H9 (cell line): Measurements from ENCODE around the gene SPAG4. TPM values are rescaled to one million over a fixed set of nuclear protein-coding genes. Genes with fewer than 3 reads are reported as not detected.

ENCODE experiments used
- DNase-seq: peaks from one replicate; pipeline ENCODE4 v3.0.0-alpha.2; 2017
- H2AFZ ChIP-seq: one replicate; pipeline ENCODE4 v1.6.1; 2013; ENCODE audit warnings: mild to moderate bottlenecking, low read length, control low read depth, moderate library complexity
- H2AK5ac ChIP-seq: 2 replicates; pipeline ENCODE4 v1.6.1; 2013; ENCODE audit warnings: low read length, control low read depth, mixed read lengths; ENCODE audit not compliant: insufficient read length
- H2BK120ac ChIP-seq: one replicate; pipeline ENCODE4 v1.6.1; 2013; ENCODE audit warnings: low read depth, mild to moderate bottlenecking, low read length, control low read depth, inconsistent platforms; ENCODE audit not compliant: poor library complexity, severe bottlenecking
- H2BK12ac ChIP-seq: 2 replicates; pipeline ENCODE4 v1.6.1; 2013; ENCODE audit warnings: low read length, control low read depth, mixed read lengths, low read depth; ENCODE audit not compliant: insufficient read length
- H2BK15ac ChIP-seq: 2 replicates; pipeline ENCODE4 v1.6.1; 2013; ENCODE audit warnings: low read depth, low read length, control low read depth
- H2BK20ac ChIP-seq: one replicate; pipeline ENCODE4 v1.6.1; 2013; ENCODE audit warnings: low read depth, mild to moderate bottlenecking, low read length, control low read depth, inconsistent platforms; ENCODE audit not compliant: poor library complexity, severe bottlenecking
- H2BK5ac ChIP-seq: 2 replicates; pipeline ENCODE4 v1.6.1; 2013; ENCODE audit warnings: low read length, control low read depth, mixed read lengths; ENCODE audit not compliant: insufficient read length
- H3K14ac ChIP-seq: 2 replicates; pipeline ENCODE4 v1.6.1; 2013; ENCODE audit warnings: low read length, control low read depth; ENCODE audit not compliant: insufficient read depth
- H3K18ac ChIP-seq: 2 replicates; pipeline ENCODE4 v1.6.1; 2013; ENCODE audit warnings: low read depth, mild to moderate bottlenecking, mixed read lengths, low read length, control low read depth; ENCODE audit not compliant: insufficient read length
- H3K23ac ChIP-seq: 2 replicates; pipeline ENCODE4 v1.6.1; 2013; ENCODE audit warnings: low read length, control low read depth, mixed read lengths, low read depth; ENCODE audit not compliant: insufficient read length
- H3K23me2 ChIP-seq: 2 replicates; pipeline ENCODE4 v1.6.1; 2013; ENCODE audit warnings: low read depth, mild to moderate bottlenecking, mixed read lengths, low read length, control low read depth; ENCODE audit not compliant: insufficient read length, poor library complexity, severe bottlenecking
- H3K27ac ChIP-seq: 2 replicates; pipeline ENCODE4 v1.5.1; 2013; ENCODE audit warnings: low read length, control low read depth, mixed read lengths, low read depth; ENCODE audit not compliant: insufficient read length
- H3K27me3 ChIP-seq: 2 replicates; pipeline ENCODE4 v1.6.1; 2013; ENCODE audit warnings: low read length, control low read depth, inconsistent platforms; ENCODE audit not compliant: insufficient read depth
- H3K4ac ChIP-seq: 2 replicates; pipeline ENCODE4 v1.6.1; 2013; ENCODE audit warnings: low read depth, mild to moderate bottlenecking, control low read depth, inconsistent platforms, low read length, moderate library complexity
- H3K4me1 ChIP-seq: 2 replicates; pipeline ENCODE4 v1.6.1; 2013; ENCODE audit warnings: low read length, control low read depth, inconsistent platforms; ENCODE audit not compliant: insufficient read depth
- H3K4me2 ChIP-seq: 2 replicates; pipeline ENCODE4 v1.6.1; 2013; ENCODE audit warnings: low read length, control low read depth, mixed read lengths; ENCODE audit not compliant: insufficient read length, insufficient read depth
- H3K56ac ChIP-seq: 2 replicates; pipeline ENCODE4 v1.6.1; 2013; ENCODE audit warnings: low read depth, mild to moderate bottlenecking, mixed read lengths, low read length, control low read depth; ENCODE audit not compliant: insufficient read length
- H3K79me1 ChIP-seq: 2 replicates; pipeline ENCODE4 v1.6.1; 2013; ENCODE audit warnings: low read depth, mild to moderate bottlenecking, moderate library complexity, low read length, control low read depth, inconsistent platforms; ENCODE audit not compliant: insufficient read depth, poor library complexity, severe bottlenecking
- H3K79me2 ChIP-seq: 2 replicates; pipeline ENCODE4 v1.6.1; 2013; ENCODE audit warnings: low read length, control low read depth, inconsistent platforms; ENCODE audit not compliant: insufficient read depth
- H3K9ac ChIP-seq: 2 replicates; pipeline ENCODE4 v1.6.1; 2013; ENCODE audit warnings: low read length, control low read depth, mixed read lengths; ENCODE audit not compliant: insufficient read length; ENCODE audit errors: extremely low read depth
- H3K9me3 ChIP-seq: one replicate; pipeline ENCODE4 v1.6.1; 2013; ENCODE audit warnings: low read depth, low read length, inconsistent platforms; ENCODE audit not compliant: control insufficient read depth
- H3T11ph ChIP-seq: one replicate; pipeline ENCODE4 v1.6.1; 2013; ENCODE audit warnings: mild to moderate bottlenecking, low read length, control low read depth, inconsistent platforms
- H4K20me1 ChIP-seq: one replicate; pipeline ENCODE4 v1.6.1; 2013; ENCODE audit not compliant: control insufficient read depth, insufficient read length, insufficient read depth
- H4K5ac ChIP-seq: 2 replicates; pipeline ENCODE4 v1.6.1; 2013; ENCODE audit warnings: low read depth, mild to moderate bottlenecking, mixed read lengths, low read length, control low read depth; ENCODE audit not compliant: insufficient read length
- H4K8ac ChIP-seq: replicated peaks from 2 replicates; pipeline ENCODE4 v1.6.1; 2013; ENCODE audit warnings: low read length, control low read depth, mixed read lengths, low read depth; ENCODE audit not compliant: insufficient read length
- H4K91ac ChIP-seq: 2 replicates; pipeline ENCODE4 v1.6.1; 2013; ENCODE audit warnings: low read depth, mild to moderate bottlenecking, moderate library complexity, mixed read lengths, low read length, control low read depth; ENCODE audit not compliant: insufficient read length
- H3K27ac Mint-ChIP-seq, 3 experiments: 2 replicates in 2 of 3; 3 replicates in 1 of 3; pipeline ENCODE4 v1.8.0; 2020 to 2021; ENCODE audit warnings: mixed read lengths in 3 of 3, mild to moderate bottlenecking in 1 of 3, moderate library complexity in 1 of 3
- H3K27me3 Mint-ChIP-seq: 2 replicates; pipeline ENCODE4 v1.8.0; 2021; ENCODE audit warnings: low read depth, mild to moderate bottlenecking, moderate library complexity, mixed read lengths
- H3K36me3 Mint-ChIP-seq, 3 experiments: 2 replicates in 2 of 3; 3 replicates in 1 of 3; pipeline ENCODE4 v1.8.0; 2020 to 2021; ENCODE audit warnings: low read depth in 3 of 3, mixed read lengths in 3 of 3; ENCODE audit not compliant: insufficient read depth in 1 of 3
- H3K4me1 Mint-ChIP-seq, 2 experiments: 2 replicates each; pipeline ENCODE4 v1.8.0; 2020; ENCODE audit warnings: mixed read lengths in 2 of 2
- H3K4me3 Mint-ChIP-seq, 2 experiments: 2 replicates in 1 of 2; 3 replicates in 1 of 2; pipeline ENCODE4 v1.8.0; 2020 to 2021; ENCODE audit warnings: mild to moderate bottlenecking in 2 of 2, mixed read lengths in 2 of 2, moderate library complexity in 1 of 2
- H3K9me3 Mint-ChIP-seq, 2 experiments: 2 replicates in 1 of 2; 3 replicates in 1 of 2; pipeline ENCODE4 v1.8.0; 2020; ENCODE audit warnings: mild to moderate bottlenecking in 2 of 2, mixed read lengths in 2 of 2, moderate library complexity in 1 of 2
- WGBS: extraction: QIAGEN DNeasy Blood & Tissue Kit; methylation state at CpG from one replicate; pipeline ENCODE4 v1.1.7; 2013; ENCODE audit warnings: missing lambda C conversion rate, low lambda C conversion rate, mixed read lengths; ENCODE audit not compliant: insufficient read length; ENCODE audit errors: extremely low coverage; 5-methylcytosine and 5-hydroxymethylcytosine counted together
- total RNA-seq: library from RNA; stranded (reverse); gene quantifications from 2 replicates; pipeline ENCODE4 v1.2.1, GENCODE V29; 2021
- TF ChIP-seq, protein P1 (sequence below): fragments of 200-600 bp; sonication (generic); conservative IDR thresholded peaks from 3 replicates; pipeline ENCODE4 v1.8.0; 2021; ENCODE audit warnings: antibody characterized with exemption, mild to moderate bottlenecking

The SPAG4 gene
- total RNA-seq, 1 experiment from 2014 or later, result 4.9 TPM

DNA sequence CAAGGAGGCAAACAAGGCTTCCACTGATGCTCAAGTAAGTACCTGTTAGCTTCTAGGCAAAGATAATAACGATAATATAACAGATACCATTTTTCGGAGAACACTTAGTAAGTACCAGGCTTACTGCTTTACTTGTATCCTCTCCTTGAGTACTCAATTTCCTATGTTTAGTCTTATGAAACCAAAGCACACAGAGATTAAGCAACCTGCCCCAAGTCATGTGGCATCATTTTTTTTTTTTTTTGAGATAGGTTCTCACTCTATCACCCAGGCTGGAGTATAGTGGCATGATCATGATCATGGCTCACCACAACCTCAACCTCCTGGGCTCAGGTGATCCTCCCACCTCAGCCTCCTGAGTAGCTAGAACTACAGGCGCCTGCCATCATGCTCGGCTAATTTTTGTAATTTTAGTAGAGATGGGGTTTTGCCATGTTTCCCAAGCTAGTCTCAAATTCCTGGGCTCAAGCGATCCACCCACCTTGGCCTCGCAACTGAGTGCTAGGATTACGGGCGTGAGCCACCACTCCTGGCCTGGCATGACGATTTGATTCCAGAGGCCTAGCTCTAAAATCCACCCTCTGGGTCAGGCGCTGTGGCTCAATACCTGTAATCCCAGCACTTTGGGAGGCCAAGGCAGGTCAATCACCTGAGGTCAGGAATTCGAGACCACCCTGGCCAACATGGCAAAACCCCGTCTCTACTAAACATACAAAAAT, 14.0 kb downstream of the SPAG4 start:
- no peak overlapping the region for H4K5ac ChIP-seq
- H3K56ac ChIP-seq, result no peak overlapping the region
- H3K14ac ChIP-seq, result no peak overlapping the region
- no peak overlapping the region for H3K4me3 Mint-ChIP-seq
- no peak overlapping the region for H3K18ac ChIP-seq
- no peak overlapping the region for H2BK20ac ChIP-seq
- no peaks in the 10 kb centered on the region for H3K9me3 ChIP-seq
- no peak overlapping the region for H2BK5ac ChIP-seq
- WGBS, result no CpG with 5 or more reads among the region's 12 CpGs
- no peak overlapping the region for H2AFZ ChIP-seq
- H3K79me1 ChIP-seq, result no peaks in the 10 kb centered on the region
- H3K23ac ChIP-seq, result no peak overlapping the region
- TF ChIP-seq, protein P1, sequence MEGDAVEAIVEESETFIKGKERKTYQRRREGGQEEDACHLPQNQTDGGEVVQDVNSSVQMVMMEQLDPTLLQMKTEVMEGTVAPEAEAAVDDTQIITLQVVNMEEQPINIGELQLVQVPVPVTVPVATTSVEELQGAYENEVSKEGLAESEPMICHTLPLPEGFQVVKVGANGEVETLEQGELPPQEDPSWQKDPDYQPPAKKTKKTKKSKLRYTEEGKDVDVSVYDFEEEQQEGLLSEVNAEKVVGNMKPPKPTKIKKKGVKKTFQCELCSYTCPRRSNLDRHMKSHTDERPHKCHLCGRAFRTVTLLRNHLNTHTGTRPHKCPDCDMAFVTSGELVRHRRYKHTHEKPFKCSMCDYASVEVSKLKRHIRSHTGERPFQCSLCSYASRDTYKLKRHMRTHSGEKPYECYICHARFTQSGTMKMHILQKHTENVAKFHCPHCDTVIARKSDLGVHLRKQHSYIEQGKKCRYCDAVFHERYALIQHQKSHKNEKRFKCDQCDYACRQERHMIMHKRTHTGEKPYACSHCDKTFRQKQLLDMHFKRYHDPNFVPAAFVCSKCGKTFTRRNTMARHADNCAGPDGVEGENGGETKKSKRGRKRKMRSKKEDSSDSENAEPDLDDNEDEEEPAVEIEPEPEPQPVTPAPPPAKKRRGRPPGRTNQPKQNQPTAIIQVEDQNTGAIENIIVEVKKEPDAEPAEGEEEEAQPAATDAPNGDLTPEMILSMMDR, result no peak
- no peak overlapping the region for H3K27ac ChIP-seq
- H4K8ac ChIP-seq, result no peak overlapping the region
- no peak overlapping the region for H2BK12ac ChIP-seq
- no peaks in the 10 kb centered on the region for H3K79me2 ChIP-seq
- no peak overlapping the region for H3K4ac ChIP-seq
- H2BK120ac ChIP-seq, result no peak overlapping the region
- H2BK15ac ChIP-seq, result no peak overlapping the region
- no peak overlapping the region for H2AK5ac ChIP-seq
- H3K9ac ChIP-seq, result no peak overlapping the region
- peaks cover 44 to 71% (median 68%) of the 10 kb centered on the region in 3 experiments for H3K36me3 Mint-ChIP-seq
- DNase-seq, result peak; percentile 18
- H3K4me2 ChIP-seq, result no peak overlapping the region
- H3K27ac Mint-ChIP-seq, result no peak overlapping the region
- no peaks in the 10 kb centered on the region for H3K4me1 Mint-ChIP-seq
- no peaks in the 10 kb centered on the region for H4K20me1 ChIP-seq
- no peaks in the 10 kb centered on the region for H3K4me1 ChIP-seq
- H3K9me3 Mint-ChIP-seq, result no peaks in the 10 kb centered on the region; a peak in 1 of 5 replicates
- no peaks in the 10 kb centered on the region for H3K27me3 Mint-ChIP-seq
- H3K23me2 ChIP-seq, result no peaks in the 10 kb centered on the region
- H3T11ph ChIP-seq, result no peak overlapping the region
- no peak overlapping the region for H4K91ac ChIP-seq
- no peaks in the 10 kb centered on the region for H3K27me3 ChIP-seq
